ENCODE data around the gene HRH3.

Gene HRH3

DNA sequence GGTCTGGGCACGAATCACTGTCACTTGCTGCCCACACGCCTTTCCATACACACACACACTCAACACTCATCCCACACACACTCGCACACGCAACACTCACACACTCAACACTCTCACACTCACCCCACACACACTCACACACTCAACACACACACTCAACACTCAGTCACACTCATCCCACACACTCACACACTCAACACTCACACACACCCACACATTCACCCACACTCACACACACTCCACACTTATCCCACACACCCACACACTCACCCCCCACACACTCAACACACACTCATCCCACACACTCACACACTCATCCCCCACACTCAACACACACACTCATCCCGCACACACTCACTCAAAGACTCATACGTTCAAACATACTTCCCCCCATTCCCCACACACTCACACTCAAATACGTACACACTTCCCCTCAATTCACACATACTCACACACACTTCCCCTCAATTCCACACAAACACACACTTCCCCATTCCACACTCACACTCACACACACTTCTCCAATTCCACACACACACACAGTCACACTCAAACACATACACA is 9.0 kb upstream of the HRH3 start:
- no peak for DNase-seq

DNA sequence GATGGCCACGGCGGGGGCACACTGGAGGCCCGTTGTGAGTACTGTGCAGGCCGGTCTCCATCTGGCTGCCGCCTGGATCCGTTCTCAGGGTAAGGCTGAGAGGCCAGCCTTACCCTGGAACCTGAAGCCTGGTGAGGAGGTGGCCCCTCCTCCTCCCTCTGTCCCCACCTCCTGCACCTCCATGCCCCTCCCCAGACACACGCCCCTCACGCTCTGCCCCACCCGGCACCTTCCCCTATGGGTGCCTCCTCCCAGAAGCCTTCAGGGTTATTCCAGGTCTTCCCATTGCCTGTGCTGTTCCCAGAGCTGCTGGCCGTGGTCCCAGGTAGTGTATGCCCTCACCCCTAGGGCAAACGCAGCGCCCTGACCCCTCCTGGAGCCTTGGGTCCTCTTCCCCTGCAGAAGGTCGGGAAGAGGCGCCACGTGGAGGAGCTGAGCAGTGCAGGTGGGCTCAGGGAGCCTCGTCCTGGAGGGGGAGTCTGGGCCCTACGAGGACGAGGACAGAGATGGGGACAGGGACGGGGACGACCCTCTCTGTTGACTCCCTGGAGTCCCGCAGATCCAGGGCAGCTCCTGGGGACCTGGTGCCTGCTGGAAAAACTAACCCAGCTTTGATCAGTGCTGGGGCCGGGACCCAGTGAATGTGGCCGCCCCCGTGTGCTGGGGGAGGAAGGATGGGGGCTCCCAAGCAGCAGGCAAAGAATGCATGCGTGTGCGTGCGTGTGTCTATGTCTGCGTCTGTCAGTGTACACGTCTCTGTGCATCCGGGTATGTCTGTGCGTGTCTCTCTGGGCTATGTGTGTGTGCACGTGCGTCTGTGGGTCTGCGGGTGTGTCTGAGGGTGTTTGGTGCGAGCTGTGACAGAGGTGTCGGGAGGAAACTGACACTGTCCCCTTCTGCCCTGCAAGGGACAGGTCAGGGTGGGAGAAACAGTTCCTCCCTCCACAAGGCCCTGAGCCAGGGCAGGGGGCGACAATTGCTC is 8.2 kb upstream of the HRH3 start:
- no peak for DNase-seq

DNA sequence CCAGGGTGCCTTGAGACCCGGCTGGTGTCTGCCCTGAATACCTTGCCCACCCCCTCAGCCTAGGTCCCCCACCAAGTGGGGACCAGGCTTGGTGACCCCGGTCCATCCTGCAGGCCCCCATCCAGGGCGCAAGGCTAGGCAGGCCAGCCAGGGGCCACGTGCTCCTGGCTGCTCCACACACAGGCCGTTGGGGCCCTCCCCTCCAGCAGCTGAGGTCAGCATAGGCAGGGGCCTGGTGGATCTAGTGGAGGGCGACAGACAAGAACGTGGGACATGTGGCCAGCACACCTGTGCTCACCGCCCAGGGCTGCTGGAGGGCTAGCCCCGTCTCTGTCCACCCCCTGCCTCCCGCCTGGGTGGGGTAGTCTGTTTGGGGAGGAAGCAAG is 7.5 kb upstream of the HRH3 start:
- no peak for DNase-seq

DNA sequence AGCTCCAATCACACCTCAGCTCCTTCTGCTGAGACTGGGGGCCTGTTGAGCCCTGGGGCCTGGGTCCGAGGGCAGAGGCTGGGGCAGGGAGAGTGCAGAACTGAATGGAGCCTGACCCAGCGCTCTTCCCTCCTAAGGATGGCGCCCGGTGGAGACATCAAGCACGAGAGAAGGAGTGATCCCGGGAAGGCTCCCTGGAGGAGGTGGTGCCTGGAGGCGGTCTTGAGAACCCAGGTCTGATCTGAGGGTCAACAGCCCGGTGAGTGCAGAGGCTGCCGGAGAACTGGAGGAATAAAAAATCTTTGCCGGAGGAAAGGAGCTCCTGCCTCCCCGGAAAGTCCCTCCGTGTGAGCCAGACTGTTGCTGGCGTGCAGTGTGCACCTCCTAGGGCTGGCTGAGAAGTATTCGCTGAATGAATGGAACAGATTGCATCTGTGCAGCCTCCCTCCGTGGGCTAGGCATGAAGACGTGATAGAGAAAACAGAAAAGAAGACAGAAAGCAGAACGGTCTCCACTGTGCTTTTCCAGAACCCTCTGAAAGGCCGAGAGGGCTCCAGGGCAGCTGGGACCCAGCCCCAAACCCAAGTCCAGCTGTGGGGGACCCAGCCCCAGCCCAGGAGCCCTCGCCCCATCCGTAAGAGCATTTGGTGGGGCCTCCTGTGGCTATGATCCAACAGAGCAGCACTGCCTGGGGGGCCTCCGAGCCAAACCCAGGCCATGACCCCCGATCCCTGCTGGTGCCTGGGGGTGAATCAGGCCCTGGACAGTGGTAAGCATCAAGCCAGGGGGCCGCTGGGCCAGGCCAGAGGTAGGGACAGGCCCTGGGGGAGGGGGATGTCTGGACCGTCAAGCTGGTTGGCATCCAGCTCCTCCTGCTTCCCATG is 6.9 kb upstream of the HRH3 start:
- no peak for DNase-seq

DNA sequence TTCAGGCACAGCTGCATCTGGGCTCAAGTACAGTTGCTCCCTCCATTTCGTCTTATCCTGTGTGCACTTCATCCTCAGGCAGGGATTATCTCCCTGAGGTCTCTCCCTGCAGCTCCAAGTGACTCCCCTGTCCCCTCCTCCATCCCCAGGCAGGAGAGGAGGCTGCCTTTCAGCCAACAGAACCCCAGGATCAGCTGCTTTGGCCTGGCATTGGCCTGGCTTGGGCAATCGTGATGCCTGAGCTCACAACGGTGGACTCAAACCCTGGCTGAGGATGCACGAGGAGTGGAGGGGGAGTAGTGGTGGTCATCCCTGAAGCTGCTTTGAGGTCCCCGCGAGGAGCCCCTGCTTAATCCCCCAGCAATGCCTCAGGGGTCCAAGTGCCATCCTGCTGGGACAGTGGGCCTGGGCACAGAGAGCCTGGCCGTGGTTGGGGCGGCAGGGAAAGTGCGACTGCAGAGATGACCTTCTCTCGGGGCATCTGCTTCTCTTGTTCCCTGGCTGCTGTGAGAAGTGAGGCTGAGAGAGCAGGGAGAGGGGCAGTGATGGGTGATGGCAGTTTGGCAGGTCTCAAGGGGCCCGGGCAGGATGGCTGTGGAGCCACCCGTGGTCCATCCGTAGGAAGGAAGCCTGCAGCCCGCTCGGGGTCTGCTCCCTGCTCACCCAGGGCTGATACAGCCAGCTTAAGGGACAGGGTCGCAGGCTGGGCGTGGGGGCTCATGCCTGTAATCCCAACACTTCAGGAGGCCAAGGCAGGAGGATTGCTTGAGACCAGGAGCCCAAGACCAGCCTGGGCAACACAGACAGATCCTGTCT is 6.0 kb upstream of the HRH3 start:
- DNase-seq, result no peak

DNA sequence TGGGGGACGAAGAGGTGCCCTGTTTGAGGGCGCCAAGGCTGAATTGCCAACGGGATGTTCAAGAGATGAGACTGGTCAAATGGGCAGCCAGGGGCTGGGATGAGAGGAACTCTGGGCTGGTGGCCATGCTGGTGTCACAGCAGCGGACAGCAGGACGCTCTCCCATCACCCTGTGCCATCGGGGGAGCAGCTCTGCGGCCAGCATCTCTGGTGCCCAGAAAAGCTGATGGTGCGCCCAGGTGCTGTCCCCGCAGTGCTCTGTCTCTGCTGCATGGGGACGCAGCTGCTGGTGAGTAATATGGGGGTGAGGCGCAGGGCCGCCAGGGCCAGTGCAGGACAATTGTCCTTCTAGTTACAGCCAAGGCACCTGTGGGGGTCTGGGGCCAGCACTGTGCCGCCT is 4.9 kb upstream of the HRH3 start:
- DNase-seq, result no peak

DNA sequence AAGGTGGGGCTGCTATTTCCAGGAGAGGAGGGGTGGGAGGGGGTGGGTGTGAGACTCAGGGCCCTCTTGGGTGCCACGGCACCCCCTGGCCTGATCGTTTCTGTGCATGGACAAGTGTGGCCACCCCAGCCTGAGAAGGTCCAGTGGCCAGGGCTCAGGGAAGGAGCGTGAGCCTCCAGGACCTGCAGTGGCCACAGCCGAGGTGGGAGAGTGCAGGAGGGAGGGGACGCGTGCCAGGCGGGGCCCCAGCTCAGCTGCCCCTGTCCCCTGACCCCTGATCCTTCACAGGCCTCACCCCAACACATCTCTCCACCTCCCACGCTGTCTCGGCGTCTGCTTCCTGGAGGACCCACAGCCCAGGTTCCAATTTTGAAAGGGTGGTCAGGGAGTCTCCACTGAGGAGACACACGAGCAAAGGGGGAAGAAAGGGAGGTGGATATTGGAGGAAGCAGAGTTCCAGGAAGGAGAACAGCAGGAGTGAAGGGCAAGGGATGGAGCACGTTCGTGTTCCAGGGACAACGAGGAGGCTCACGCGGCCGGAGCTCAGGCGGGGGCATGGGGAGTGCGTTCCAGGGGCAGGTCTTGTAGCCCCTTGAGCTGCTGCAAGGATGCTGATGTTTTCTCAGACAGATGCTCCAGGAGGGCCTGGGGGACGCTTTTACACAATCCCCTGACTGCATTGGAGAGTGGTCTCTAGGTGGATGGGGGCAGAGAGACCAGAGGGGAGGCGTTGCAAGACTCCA is 4.2 kb upstream of the HRH3 start:
- DNase-seq, result no peak

DNA sequence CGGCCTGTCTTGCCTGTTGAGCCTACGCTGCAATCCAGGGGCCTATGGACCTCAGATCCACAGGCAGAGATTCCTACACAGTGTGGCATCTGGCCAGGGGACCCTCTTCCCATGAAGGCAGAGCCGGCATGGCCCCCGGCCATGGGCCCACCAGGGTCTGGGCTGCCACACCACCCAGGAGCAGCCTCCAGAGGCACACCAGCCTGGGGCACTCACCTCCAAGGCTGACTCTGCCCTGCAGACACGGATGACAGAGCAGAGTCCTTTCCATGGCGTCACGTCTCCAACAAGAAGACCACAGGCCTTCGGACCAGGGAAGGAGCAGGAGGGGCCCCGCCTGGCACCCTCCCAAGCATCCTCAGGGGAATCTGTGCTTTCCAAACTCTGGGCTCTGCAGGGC is 3.5 kb upstream of the HRH3 start:
- DNase-seq, result no peak

DNA sequence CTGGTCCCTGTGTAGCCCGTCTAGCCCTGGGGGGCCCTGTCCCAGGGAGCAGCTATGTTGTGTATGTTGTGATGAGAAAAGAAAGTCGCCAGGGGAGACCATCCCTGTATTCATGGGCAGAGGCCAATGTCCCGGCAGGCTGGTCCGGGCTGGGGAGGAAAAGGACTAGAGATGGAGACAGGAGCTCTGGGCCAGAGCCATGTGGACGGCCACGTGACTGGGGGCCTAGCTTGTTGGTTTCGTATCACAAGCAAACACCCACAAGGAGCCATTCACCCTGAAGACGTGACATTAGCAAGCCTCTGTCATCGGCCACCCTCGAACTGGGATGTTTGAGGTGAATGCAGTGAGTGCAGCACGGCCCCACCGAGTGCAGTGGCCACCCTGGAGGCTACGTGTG is 2.9 kb upstream of the HRH3 start:
- no peak for DNase-seq

DNA sequence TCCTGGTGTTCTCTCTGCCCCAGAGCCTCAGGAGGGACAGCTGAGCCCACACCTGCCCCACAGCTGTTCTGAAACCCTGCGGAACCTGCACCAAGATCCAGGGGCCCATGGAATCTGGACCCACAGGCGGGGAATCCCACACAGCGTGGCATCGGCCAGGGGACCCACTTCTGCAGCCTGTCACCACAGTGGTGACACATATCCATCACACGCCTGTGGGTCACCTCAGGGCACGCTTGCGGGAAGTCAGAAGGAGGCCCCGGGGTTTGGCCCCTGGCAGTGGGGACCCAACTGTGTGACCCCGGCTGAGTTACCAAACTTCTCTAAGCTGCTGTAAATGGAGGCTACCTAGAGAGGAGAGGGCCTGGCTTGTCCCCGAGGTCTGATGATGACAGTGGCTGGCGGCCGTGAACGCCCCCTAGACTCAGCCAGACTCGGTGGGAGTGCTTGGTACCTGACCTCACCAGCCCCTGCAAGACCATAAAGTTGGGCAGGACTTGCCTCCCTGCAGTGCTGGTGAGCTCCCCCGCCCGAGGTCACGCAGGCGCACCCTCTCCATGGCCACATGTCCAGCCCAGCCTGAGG is 2.3 kb upstream of the HRH3 start:
- DNase-seq, result no peak

DNA sequence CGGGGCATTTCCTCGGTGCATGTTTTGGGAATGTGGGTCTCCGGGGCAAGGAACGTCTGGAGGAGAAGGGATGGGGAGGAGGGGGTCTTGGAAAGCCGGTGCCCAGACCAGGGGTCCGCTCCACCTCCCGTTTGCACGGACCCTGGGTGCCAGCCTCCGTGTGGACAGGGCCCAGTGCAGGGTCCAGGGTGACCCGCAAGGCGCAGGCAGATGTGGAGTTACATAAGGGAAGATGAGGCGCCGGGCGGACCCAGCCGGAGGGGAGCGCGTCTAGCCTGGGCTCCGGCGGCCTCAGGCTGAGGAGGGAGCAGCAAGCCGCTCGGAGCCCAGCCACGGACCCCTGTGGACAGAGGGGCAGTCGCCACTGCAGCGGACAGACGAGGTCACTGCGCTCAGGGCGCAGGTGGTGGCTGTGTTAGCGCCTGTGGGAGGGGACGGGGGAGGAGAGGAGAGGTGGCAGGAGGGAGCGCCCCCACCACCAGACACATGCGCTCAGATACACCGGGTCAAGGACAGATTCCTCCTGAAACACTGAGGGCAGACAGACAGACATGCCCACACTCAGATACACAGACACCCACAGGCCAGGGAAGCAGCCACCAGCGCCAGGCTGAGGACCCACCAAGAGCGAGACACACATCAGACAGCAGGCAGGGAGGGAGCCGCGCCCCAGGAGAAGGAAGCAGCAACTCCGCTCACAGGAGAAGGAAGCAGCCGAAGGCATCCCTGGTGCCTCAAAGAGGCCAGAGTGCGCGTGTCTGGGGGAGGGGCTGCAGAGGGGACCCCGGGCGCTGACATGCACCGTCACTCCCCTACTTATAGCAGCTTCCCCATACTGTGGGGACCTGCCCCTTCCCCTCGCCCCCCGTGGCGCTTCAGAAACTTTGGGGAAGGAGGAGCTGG is 839 bp upstream of the HRH3 start:
- no peak for DNase-seq

DNA sequence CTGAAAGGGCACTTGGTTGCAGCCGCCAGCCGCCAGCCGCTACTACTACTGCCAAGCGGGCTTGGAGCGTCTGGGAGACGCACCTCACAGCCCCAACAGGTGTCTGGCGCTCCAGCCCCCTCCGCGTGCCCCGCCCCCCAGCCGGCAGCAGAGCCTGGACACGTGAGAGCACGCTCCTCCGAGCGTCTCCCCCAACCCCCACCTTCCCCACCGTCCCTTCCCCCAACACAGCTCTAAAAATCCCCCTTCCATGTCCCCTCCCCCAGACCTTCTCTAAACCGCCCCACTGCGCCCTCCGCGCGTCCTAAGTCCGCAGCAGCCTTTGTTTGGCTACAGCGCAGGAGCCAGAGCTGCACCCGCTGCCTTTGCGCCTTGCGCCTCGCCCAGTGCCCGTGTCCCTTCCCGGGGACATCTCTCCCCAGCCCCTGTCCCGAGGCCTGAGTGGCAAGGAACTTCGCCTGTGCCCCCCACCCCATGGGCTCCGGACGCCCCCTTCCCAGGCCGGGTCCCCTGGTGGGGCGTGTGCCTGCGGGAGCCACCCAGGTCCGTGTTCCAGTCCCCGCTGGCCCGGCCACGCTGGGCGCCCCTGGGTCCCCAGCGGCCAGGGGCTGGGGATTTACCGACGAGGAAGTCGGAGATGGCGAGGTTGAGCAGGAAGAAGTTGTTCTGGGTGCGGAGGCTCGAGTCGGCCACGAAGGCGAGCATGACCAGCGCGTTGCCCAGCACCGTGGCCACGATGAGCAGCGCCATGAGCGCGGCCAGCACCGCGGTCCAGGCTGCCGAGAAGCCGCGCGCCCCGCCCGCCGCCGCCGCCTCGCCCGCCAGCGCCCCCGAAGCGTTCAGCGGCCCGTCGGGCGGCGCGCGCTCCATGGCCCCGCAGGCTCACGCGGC is 732 bp downstream of the HRH3 start:
- no peak for DNase-seq

DNA sequence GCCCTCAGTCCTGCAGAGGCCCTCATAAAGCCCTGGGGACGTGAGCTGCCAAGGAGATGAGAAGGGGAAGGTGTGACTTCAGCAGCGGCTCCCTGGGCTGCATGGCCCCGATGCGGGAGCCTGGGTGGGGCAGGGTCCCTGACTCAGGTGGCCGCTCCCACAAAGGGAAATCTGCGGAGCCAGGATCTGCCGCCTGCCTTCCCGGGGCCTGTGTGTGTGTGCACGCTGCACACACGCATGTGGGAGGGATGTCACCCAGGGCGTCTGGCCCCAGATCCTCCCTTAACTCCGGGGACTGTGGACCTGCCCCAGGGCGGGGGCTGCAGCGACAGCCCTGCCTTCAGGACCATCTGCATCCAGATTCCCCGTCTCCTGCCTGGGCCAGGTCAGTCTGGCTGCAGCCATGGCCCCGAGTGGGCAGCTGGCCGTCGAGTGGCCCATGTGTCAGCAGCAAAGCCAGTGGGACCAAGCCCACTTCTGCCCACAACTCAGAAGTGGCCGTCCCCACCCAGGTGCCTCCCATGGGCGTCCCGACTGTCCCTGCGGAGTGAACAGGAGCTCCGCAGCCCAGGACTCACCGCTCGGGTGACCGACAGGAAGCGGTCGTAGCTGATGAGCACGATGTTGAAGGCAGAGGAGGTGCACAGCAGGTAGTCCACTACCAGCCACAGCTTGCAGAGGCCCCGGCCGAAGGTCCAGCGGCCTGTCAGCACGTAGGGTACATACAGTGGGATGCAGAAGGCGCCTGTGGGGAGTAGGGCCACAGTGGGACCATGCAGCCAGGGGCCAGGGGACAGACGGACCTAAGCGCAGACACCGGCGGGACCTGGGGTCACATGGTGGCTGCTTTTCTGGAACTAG is 1.9 kb downstream of the HRH3 start:
- DNase-seq, result no peak

DNA sequence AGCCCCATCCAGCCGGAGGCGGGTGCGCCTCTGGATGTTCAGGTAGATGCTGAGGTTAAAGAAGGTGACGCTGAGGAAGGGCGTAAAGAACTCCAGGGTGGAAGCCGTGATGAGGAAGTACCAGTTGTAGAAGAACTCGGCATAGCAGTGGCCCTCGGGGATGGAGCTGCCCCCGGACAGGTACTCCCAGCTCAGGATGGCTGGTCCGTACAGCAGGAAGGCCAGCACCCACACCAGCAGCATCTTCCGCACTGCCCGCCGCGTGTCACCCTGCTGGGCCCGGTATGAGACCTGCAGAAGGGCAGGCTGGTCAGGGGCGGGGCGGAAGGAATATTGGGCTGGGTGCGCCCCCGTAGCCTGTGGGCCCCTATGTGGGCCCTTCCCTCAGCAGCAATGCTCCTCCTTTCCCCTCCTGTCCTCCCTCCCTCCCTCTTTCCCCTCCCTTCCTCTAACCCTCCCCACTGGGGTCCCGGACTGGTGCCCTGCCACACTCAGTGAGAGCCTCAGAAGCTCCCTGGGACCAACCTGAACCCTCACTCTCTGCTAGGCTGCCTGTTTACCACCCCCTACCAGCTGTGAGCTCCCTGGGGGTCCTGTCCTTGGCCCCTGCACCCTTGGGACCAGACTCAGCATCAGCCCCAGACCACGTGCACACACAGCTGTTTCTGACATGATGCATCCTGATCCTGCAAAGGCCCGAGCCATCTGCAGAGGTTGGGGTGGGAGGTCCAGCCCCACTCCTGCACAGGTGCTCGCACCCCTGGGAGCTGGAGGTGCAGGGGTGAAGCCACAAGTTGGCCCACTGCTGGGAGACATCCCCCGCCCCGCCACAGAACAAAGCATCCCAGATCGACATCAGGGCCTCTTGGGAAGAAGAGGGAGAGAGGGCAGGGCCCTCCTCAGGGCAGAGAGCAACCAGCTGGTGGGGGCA is 3.2 kb downstream of the HRH3 start:
- DNase-seq, result no peak

DNA sequence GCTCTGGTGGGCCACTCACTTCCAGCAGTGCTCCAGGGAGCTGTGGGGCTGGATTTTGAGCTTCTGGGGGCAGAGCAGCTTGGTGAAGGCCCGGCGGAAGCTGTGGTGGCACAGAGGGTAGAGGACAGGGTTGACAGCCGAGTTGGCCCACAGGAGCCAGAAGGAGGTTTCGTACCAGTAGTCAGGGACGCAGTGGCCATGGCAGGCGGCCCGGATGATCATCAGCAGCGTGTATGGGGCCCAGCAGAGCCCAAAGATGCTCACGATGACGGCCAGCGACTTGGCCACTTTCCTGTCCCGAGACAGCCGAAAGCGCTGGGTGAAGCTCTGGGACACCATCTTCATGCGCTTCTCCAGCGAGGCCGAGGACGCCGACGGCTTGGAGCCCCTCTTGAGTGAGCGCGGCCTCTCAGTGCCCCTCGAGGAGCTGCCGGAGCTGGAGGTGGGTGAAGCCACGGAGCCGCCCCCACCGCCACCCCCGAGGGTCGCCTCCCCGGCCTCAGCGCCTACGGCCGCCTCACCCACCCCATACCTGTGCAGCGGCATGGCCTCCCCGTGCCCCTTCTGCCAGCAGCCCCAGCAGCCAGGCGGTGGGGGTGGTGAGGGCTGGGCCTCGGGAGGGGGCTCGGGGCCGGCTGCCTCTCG is 4.0 kb downstream of the HRH3 start:
- DNase-seq, result no peak
